ENCODE data around the gene PPRC1. TPM values are rescaled to one million over a fixed set of nuclear protein-coding genes. Genes with fewer than 3 reads are reported as not detected.
"Not testable (repeated sequence)": the region's sequence is repeated elsewhere in the genome, so short reads cannot be mapped to it uniquely, and the experiment has no call there.

PPRC1 gene
- polyA plus RNA-seq, 10 donors: 23.8 to 37.4 (median 30.8) TPM

GRCh38 chr10:102188941-102189898, 56.4 kb downstream of the PPRC1 start:
- DNase-seq: not testable (repeated sequence)

- no peak for DNase-seq
Measured at GRCh38 chr10:102191956-102192355, 59.1 kb downstream of the PPRC1 start.

GRCh38 chr10:102195296-102195870, 62.5 kb downstream of the PPRC1 start:
- DNase-seq: no peak

- DNase-seq: no peak
Measured at GRCh38 chr10:102196893-102197292, 64.1 kb downstream of the PPRC1 start.

- no peak for DNase-seq
Measured at GRCh38 chr10:102198027-102198426, 65.2 kb downstream of the PPRC1 start.

Other genes with a start within 250 kb of the PPRC1 start
- 10 to 100 TPM; 11.2 to 19.1 (median 13.3) TPM for gene ARMH3, start 76.9 kb upstream of the PPRC1 start, polyA plus RNA-seq (ENCODE audit: insufficient read length in 10 of 10)
- 10 to 100 TPM in 2 of 10 donors, 1 to 10 TPM in 8; 6.4 to 10.8 (median 8.5) TPM for gene HPS6, start 67.7 kb upstream of the PPRC1 start, polyA plus RNA-seq (ENCODE audit: insufficient read length in 10 of 10)
- 10 to 100 TPM; 63.9 to 86.7 (median 69.8) TPM for gene LDB1, start 12.7 kb upstream of the PPRC1 start, polyA plus RNA-seq (ENCODE audit: insufficient read length in 10 of 10)
- 10 to 100 TPM; 55.7 to 82.8 (median 66.3) TPM for gene NOLC1, start 19.3 kb downstream of the PPRC1 start, polyA plus RNA-seq (ENCODE audit: insufficient read length in 10 of 10)
- under 1 TPM; 0.25 to 0.80 (median 0.33) TPM for gene ELOVL3, start 93.3 kb downstream of the PPRC1 start, polyA plus RNA-seq (ENCODE audit: insufficient read length in 10 of 10)
- 10 to 100 TPM in 9 of 10 donors, 1 to 10 TPM in 1; 9.9 to 16.9 (median 12.9) TPM for gene PITX3, start 108.5 kb downstream of the PPRC1 start, polyA plus RNA-seq (ENCODE audit: insufficient read length in 10 of 10)
- 10 to 100 TPM; 41.2 to 56.6 (median 51.1) TPM for gene GBF1, start 112.5 kb downstream of the PPRC1 start, polyA plus RNA-seq (ENCODE audit: insufficient read length in 10 of 10)